Retina (tissue), 1 donor: ENCODE data around the gene GPR3.
"Not testable (repeated sequence)": the region's sequence is repeated elsewhere in the genome, so short reads cannot be mapped to it uniquely, and the experiment has no call there.

Experiments used
- DNase-seq: peaks from one replicate; pipeline ENCODE4 v3.0.0-alpha.2; 2016

The GPR3 gene

GRCh38 chr1:27380766-27381733, 11.4 kb upstream of the GPR3 start:
- DNase-seq = peak; percentile 25

- DNase-seq = no peak
These were observed 10.3 kb upstream of the GPR3 start for GRCh38 chr1:27381969-27382762.

GRCh38 chr1:27383039-27383605, 9.3 kb upstream of the GPR3 start, which contains the start of gene CD164L2:
Gene CD164L2 (minus strand): TSS chr1:27383333. CDS start chr1:27383239, 94 bp downstream.
- DNase-seq = no peak

GRCh38 chr1:27383661-27384060, 8.8 kb upstream of the GPR3 start:
- DNase-seq = no peak

- not testable (repeated sequence) for DNase-seq
These were observed 7.6 kb upstream of the GPR3 start for GRCh38 chr1:27384797-27385196.

- peak; percentile 50 for DNase-seq
These were observed 4.0 kb upstream of the GPR3 start for GRCh38 chr1:27388337-27389005.

GRCh38 chr1:27391511-27392095, 819 bp upstream of the GPR3 start:
- no peak for DNase-seq

GRCh38 chr1:27392778-27393635, 585 bp downstream of the GPR3 start:
- DNase-seq = no peak

GRCh38 chr1:27393641-27394281, 1.3 kb downstream of the GPR3 start:
- peak; percentile 14 for DNase-seq

- no peak for DNase-seq
These were observed 1.8 kb downstream of the GPR3 start for GRCh38 chr1:27394282-27394658.

GRCh38 chr1:27394925-27395324, 2.5 kb downstream of the GPR3 start:
- DNase-seq = no peak

- DNase-seq = peak; percentile 87
These were observed 3.2 kb downstream of the GPR3 start for GRCh38 chr1:27395441-27396195.

- DNase-seq = no peak
These were observed 4.7 kb downstream of the GPR3 start for GRCh38 chr1:27397110-27397509.

GRCh38 chr1:27397749-27398148, 5.3 kb downstream of the GPR3 start:
- no peak for DNase-seq

- DNase-seq = no peak
These were observed 6.2 kb downstream of the GPR3 start for GRCh38 chr1:27398405-27399149.

GRCh38 chr1:27399251-27400025, 7.0 kb downstream of the GPR3 start:
- DNase-seq = peak; percentile 77

- peak; percentile 63 for DNase-seq
These were observed 7.9 kb downstream of the GPR3 start for GRCh38 chr1:27400082-27400962.
